Kidney (tissue), 14 donors: ENCODE data around the gene SRF. TPM values are rescaled to one million over a fixed set of nuclear protein-coding genes. Genes with fewer than 3 reads are reported as not detected.

Source experiments
- DNase-seq, 5 donors: peaks; one replicate each; pipeline ENCODE4 v3.0.0-alpha.2; 2013 to 2020
- FAIRE-seq: peaks from 2 replicates; lab custom pipeline; 2012; peaks lifted over from hg19 to GRCh38; lab: Jason Lieb, UNC
- H3K27ac ChIP-seq, 2 donors: one replicate each; pipeline ENCODE4 v1.7.0; 2013; ENCODE audit warnings: low read depth in 2 of 2, low read length in 2 of 2, inconsistent platforms in 1 of 2
- H3K27me3 ChIP-seq: one replicate; pipeline ENCODE4 v1.7.1; 2013; ENCODE audit warnings: low read length, inconsistent platforms; ENCODE audit not compliant: control insufficient read depth, insufficient read depth
- H3K36me3 ChIP-seq, 3 donors: one replicate each; pipeline versions ENCODE4 v1.7.0 to v1.7.1; 2013; ENCODE audit warnings: low read length in 3 of 3, control low read depth in 1 of 3, inconsistent platforms in 1 of 3; ENCODE audit not compliant: insufficient read depth in 3 of 3, control insufficient read depth in 2 of 3
- H3K4me1 ChIP-seq, 3 donors: one replicate each; pipeline versions ENCODE4 v1.7.0 to v1.7.1; 2013; ENCODE audit warnings: low read length in 3 of 3, inconsistent platforms in 1 of 3, low read depth in 1 of 3; ENCODE audit not compliant: control insufficient read depth in 2 of 3, insufficient read depth in 2 of 3
- H3K4me3 ChIP-seq, 3 donors: one replicate each; pipeline versions ENCODE4 v1.7.0 to v1.8.1; 2013; ENCODE audit warnings: low read length in 3 of 3, control low read depth in 1 of 3, inconsistent platforms in 1 of 3
- H3K9ac ChIP-seq, 3 donors: one replicate each; pipeline versions ENCODE4 v1.7.0 to v1.7.1; 2013; ENCODE audit warnings: low read length in 3 of 3, control low read depth in 1 of 3, inconsistent platforms in 1 of 3
- H3K9me3 ChIP-seq, 3 donors: one replicate each; pipeline versions ENCODE4 v1.7.0 to v1.7.1; 2013; ENCODE audit warnings: low read length in 3 of 3, control low read depth in 1 of 3, inconsistent platforms in 1 of 3; ENCODE audit not compliant: control insufficient read depth in 2 of 3, insufficient read depth in 1 of 3
- intact Hi-C: fragments of 100-400 bp; cut with DNase I; formaldehyde crosslinking; loops from one replicate; pipeline ENCODE4 v1.11.1; 2022
- polyA plus RNA-seq: library from polyadenylated mRNA; stranded (reverse); fragments of 350-450 nt; fragmentation: Illumina TruSeq; extraction: RNeasy Lipid Tissue Mini Kit (QIAGEN cat#74804); gene quantifications from one replicate; pipeline ENCODE4 v1.2.3, GENCODE V29; 2014; ENCODE audit warnings: low read depth, low replicate concordance; ENCODE audit not compliant: insufficient read depth
- total RNA-seq: library from RNA; stranded (reverse); fragmentation: NEBNext Ultra II Directional; extraction: Animal tissue kit (Norgen Biotek cat#: 25700); gene quantifications from one replicate; pipeline ENCODE4 v1.2.1, GENCODE V29; 2021
- TF ChIP-seq, protein P1 (sequence below): IDR thresholded peaks from 3 replicates; pipeline ENCODE4 v1.5.1; 2012; ENCODE audit warnings: mild to moderate bottlenecking, moderate library complexity, borderline replicate concordance; ENCODE audit not compliant: insufficient read depth; ENCODE audit errors: extremely low read depth
- donor health status: control.
- donor health status: control.
- donor health status: control.
- donor health status: control.
- donor health status: control.
- donor health status: DM: yes; HTN: yes; CAD: no.
- donor health status: Normal renal cell carcinoma (clear cell type).

Gene SRF
- total and polyA plus RNA-seq, 2 donors from 2014 or later, result 13.8 to 30.6 TPM

GRCh38 chr6:43189776-43190304 lies 18.8 kb downstream of the SRF start:
- Histone ChIP-seq H3K9me3 (no peaks in the 10 kb centered on the region), H3K27ac (no peak overlapping the region), H3K9ac (no peak overlapping the region), H3K4me3 (no peak overlapping the region), H3K4me1 (no peaks in the 10 kb centered on the region), H3K36me3 (peaks cover 0 to 14% (median 8%) of the 10 kb centered on the region in 3 donors), H3K27me3 (no peaks in the 10 kb centered on the region)
- peak in 1 of 5 donors; percentile 3 for DNase-seq
- intact Hi-C loops, result no loop called here
- FAIRE-seq, result no peak
- TF ChIP-seq, protein P1, sequence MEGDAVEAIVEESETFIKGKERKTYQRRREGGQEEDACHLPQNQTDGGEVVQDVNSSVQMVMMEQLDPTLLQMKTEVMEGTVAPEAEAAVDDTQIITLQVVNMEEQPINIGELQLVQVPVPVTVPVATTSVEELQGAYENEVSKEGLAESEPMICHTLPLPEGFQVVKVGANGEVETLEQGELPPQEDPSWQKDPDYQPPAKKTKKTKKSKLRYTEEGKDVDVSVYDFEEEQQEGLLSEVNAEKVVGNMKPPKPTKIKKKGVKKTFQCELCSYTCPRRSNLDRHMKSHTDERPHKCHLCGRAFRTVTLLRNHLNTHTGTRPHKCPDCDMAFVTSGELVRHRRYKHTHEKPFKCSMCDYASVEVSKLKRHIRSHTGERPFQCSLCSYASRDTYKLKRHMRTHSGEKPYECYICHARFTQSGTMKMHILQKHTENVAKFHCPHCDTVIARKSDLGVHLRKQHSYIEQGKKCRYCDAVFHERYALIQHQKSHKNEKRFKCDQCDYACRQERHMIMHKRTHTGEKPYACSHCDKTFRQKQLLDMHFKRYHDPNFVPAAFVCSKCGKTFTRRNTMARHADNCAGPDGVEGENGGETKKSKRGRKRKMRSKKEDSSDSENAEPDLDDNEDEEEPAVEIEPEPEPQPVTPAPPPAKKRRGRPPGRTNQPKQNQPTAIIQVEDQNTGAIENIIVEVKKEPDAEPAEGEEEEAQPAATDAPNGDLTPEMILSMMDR, result no peak

DNA sequence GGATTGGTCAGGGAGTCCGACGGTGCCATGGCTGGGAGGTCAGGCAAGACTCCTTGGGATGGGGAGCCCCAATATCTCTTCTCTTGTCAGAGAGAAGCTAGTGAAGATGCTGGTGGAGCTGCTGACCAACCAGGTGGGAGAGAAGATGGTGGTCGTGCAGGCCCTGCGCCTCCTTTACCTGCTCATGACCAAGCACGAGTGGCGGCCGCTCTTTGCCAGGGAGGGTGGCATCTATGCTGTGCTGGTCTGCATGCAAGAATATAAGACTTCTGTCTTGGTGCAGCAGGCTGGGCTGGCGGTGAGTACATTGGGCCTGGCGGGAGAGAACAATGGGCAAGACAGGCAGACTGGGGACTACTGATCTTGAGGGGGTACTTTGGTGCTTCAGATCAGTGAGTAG lies 21.8 kb downstream of the SRF start:
- peaks cover 0 to 24% (median 14%) of the 10 kb centered on the region in 3 donors for H3K36me3 ChIP-seq
- no peak for DNase-seq
- FAIRE-seq, result no peak
- H3K27me3 ChIP-seq, result no peaks in the 10 kb centered on the region
- no peaks in the 10 kb centered on the region for H3K4me1 ChIP-seq
- intact Hi-C loops, result no loop called here
- no peaks in the 10 kb centered on the region for H3K9me3 ChIP-seq
- no peak overlapping the region for H3K4me3 ChIP-seq
- TF ChIP-seq, protein P1, result no peak
- H3K9ac ChIP-seq, result no peak overlapping the region
- H3K27ac ChIP-seq, result no peak overlapping the region

GRCh38 chr6:43193929-43194328 lies 22.9 kb downstream of the SRF start:
- no peaks in the 10 kb centered on the region for H3K4me1 ChIP-seq
- H3K36me3 ChIP-seq, result peaks cover 0 to 18% (median 10%) of the 10 kb centered on the region in 3 donors
- TF ChIP-seq, protein P1, result no peak
- no peak for FAIRE-seq
- peak in 1 of 5 donors; percentile 3 for DNase-seq
- no peaks in the 10 kb centered on the region for H3K27me3 ChIP-seq
- H3K9me3 ChIP-seq, result no peaks in the 10 kb centered on the region
- intact Hi-C loops, result no loop called here
- H3K4me3 ChIP-seq, result no peak overlapping the region
- H3K27ac ChIP-seq, result no peak overlapping the region
- no peak overlapping the region for H3K9ac ChIP-seq

DNA sequence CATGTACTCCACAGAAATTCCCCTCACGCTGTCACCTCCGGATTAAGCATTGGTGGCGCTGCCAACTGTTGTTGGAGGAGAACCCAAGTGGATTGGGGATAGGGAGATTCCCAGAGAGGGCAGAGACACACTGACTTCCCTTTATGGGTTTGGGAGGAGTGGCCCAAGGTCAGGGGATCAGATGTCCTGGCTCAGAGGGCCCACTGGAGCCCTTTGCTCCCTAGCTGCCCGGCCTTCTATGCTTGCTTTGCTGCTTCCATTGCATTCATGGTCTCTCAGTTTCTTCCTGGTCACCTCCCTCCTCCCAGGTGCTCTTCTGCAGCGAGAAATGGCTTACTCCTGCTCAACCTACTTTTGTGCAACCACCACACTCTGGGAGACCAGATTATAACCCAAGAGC lies 25.3 kb downstream of the SRF start:
- no peak for DNase-seq
- H3K27ac ChIP-seq, result no peak overlapping the region
- H3K4me3 ChIP-seq, result no peak overlapping the region
- H3K27me3 ChIP-seq, result no peaks in the 10 kb centered on the region
- H3K9ac ChIP-seq, result no peak overlapping the region
- peaks cover 0 to 25% (median 13%) of the 10 kb centered on the region in 3 donors for H3K36me3 ChIP-seq
- intact Hi-C loops, result no loop called here
- H3K4me1 ChIP-seq, result no peaks in the 10 kb centered on the region
- TF ChIP-seq, protein P1, result no peak
- no peak for FAIRE-seq
- no peaks in the 10 kb centered on the region for H3K9me3 ChIP-seq
